C4-2B (cell line): Measurements from ENCODE around the gene PFN1.
A peak's percentile ranks its signal among the peaks of the same experiment; 100 is the strongest.

Experiments
- H3K27ac ChIP-seq: fragments of 450-650 bp; 2 replicates; pipeline ENCODE4 v1.5.1; 2017
- CTCF ChIP-seq: fragments of 450-650 bp; conservative IDR thresholded peaks from 2 replicates; pipeline ENCODE4 v1.5.1; 2017; ENCODE audit warnings: mild to moderate bottlenecking
- ZFX ChIP-seq: fragments of 450-650 bp; IDR thresholded peaks from 2 replicates; pipeline ENCODE4 v1.6.1; 2017

PFN1 gene

GRCh38 chr17:4944163-4944553 lies 4.2 kb downstream of the PFN1 start:
- TF ChIP-seq CTCF (no peak), ZFX (no peak)
- H3K27ac ChIP-seq: no peak overlapping the region

GRCh38 chr17:4942760-4943508 lies 5.4 kb downstream of the PFN1 start:
- TF ChIP-seq CTCF (no peak), ZFX (no peak)
- no peak overlapping the region for H3K27ac ChIP-seq

DNA sequence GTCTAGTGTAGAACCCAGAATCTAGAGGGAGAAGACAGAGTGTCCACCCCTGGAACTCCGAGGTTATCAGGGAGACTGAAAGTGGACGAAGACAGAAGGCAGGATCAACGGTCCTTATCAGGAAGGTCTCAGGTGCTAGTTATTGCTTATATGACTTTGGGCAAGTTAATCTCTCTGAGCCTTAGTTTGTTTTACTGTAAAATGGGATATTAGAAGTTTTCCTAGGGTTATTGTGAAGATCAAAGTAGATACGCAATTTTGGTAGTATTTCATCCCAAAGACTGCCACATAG lies 7.1 kb downstream of the PFN1 start:
- TF ChIP-seq CTCF: no peak
- no peak for TF ChIP-seq ZFX
- H3K27ac ChIP-seq: peak overlapping the region; percentile 97

- 0 out of 2 replicates have a peak, but pooled peaks have one; percentile 9 for TF ChIP-seq ZFX
- TF ChIP-seq CTCF: no peak
- H3K27ac ChIP-seq: peak overlapping the region; percentile 97
Measured at GRCh38 chr17:4940555-4941318, 7.6 kb downstream of the PFN1 start.

DNA sequence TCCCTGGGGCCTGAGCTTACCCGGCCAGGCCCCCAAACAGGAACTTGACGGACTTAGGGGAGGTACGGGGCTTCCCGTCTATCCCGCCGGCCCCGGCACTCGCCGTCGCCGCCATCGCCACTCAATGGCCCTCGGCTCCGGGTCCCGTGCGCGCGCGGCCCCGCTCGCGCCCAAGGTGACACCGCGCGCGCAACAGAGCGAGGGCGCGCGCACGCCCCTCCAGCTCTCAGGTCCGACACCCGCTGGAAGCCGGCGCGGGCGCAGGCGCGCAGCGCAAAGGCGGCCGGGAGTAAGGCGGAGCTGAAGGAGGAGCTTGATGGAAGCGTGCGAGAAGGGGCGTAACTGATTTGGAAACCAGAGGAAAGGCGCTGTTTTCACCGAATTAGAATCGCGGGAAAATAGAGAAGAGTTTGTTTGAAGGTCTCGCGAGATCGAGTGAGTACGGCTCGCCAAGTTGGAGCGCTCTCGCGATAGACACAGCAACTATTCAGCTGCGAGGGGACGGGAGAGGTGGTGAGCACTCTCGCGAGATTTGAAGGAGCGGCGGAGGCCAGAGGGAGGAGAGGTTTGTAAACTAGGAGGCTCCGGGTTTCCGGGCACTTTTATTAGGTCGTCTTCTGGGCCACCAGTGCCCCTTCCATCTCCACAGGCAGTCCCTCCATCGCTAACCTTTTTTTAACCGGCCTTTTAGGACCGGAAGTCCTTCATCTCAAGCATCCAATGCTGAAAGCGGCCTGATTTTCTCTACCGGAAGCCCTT lies 8.4 kb downstream of the PFN1 start, which contains the start of the genes RNF167 and SLC25A11:
Gene RNF167 (plus strand): TSS at position 473 of the 759 bp plus-strand sequence. CDS start 642 bp downstream, outside the sequence.
Gene SLC25A11 (minus strand): TSS at position 251 of the 759 bp plus-strand sequence. CDS start 136 bp downstream, at position 115.
- TF ChIP-seq CTCF (no peak), ZFX (no peak)

DNA sequence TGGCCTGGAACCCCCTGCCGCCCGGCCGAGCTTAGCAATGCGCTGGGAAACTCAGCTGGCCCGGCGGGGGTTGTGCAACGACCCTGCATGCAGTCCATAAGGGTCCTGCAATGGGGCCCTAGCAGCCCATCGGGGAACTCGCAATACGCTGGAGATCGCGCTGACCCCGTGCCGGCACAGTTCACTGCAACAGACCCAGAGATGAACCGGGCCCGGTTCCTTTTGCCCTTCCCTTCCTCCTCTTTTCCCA lies 8.9 kb downstream of the PFN1 start:
- TF ChIP-seq CTCF (no peak), ZFX (peak; percentile 56; the same call in 1 of the 2 replicates)
- peak overlapping the region; percentile 97 for H3K27ac ChIP-seq

More for the DNA sequence above, 8.4 kb downstream of the PFN1 start, which contains the start of the genes RNF167 and SLC25A11:
- H3K27ac ChIP-seq: peak within 1 kb of the TSS; percentile 97
